MCF 10A (cell line): ENCODE measurements around the gene PDGFC. TPM values are rescaled to one million over a fixed set of nuclear protein-coding genes. Genes with fewer than 3 reads are reported as not detected.

Experiments
- BruUV-seq: library from RNA; stranded (reverse); fragments of 400-500 nt; replicated peaks from 2 replicates; lab custom pipeline; 2021; lab: Mats Ljungman, UMichigan
- CTCF ChIA-PET: fragments of 300-600 bp; sonication (Branson Sonifier 250); formaldehyde crosslinking; extraction: SDS; loops from one replicate; lab custom pipeline; 2021; ENCODE audit warnings: antibody characterized with exemption, inconsistent platforms; lab: Yijun Ruan, JAX
- POLR2A ChIA-PET: fragments of 300-600, 350-650 bp; sonication (Branson Sonifier 250); formaldehyde crosslinking; extraction: SDS; loops from one replicate; lab custom pipeline; 2020; ENCODE audit warnings: antibody characterized with exemption, inconsistent platforms; lab: Yijun Ruan, JAX
- DNase-seq: peaks from one replicate; pipeline ENCODE4 v3.0.0-alpha.2; 2018; ENCODE audit not compliant: unreplicated experiment
- H3K27ac Mint-ChIP-seq: one replicate; pipeline ENCODE4 v1.8.0; 2022; ENCODE audit warnings: mild to moderate bottlenecking, low read depth, mixed read lengths; ENCODE audit not compliant: unreplicated experiment
- H3K27me3 Mint-ChIP-seq: one replicate; pipeline ENCODE4 v1.8.0; 2022; ENCODE audit warnings: mixed read lengths; ENCODE audit not compliant: insufficient read depth, unreplicated experiment
- H3K36me3 Mint-ChIP-seq: one replicate; pipeline ENCODE4 v1.8.0; 2022; ENCODE audit warnings: mild to moderate bottlenecking, moderate library complexity, mixed read lengths; ENCODE audit not compliant: insufficient read depth, unreplicated experiment
- H3K4me1 Mint-ChIP-seq: one replicate; pipeline ENCODE4 v1.8.0; 2022; ENCODE audit warnings: mixed read lengths; ENCODE audit not compliant: insufficient read depth, unreplicated experiment
- H3K4me3 Mint-ChIP-seq: one replicate; pipeline ENCODE4 v1.8.0; 2022; ENCODE audit warnings: mild to moderate bottlenecking, moderate library complexity, mixed read lengths; ENCODE audit not compliant: unreplicated experiment
- H3K9me3 Mint-ChIP-seq: one replicate; pipeline ENCODE4 v1.8.0; 2022; ENCODE audit warnings: mixed read lengths; ENCODE audit not compliant: unreplicated experiment
- intact Hi-C: fragments of 100-400 bp; cut with micrococcal nuclease; formaldehyde crosslinking; loops from 2 replicates; pipeline ENCODE4 v1.14.1; 2022
- total RNA-seq: library from RNA; stranded (reverse); gene quantifications from 2 replicates; pipeline ENCODE4 v1.2.3, GENCODE V29; 2022
- TF ChIP-seq, protein P1 (sequence below): fragments of 200-600 bp; IDR thresholded peaks from one replicate; pipeline ENCODE4 v1.8.0; 2022; ENCODE audit warnings: antibody characterized with exemption, mild to moderate bottlenecking; ENCODE audit not compliant: unreplicated experiment

The PDGFC gene
- total RNA-seq, 1 experiment from 2014 or later, result 74.8 TPM

DNA sequence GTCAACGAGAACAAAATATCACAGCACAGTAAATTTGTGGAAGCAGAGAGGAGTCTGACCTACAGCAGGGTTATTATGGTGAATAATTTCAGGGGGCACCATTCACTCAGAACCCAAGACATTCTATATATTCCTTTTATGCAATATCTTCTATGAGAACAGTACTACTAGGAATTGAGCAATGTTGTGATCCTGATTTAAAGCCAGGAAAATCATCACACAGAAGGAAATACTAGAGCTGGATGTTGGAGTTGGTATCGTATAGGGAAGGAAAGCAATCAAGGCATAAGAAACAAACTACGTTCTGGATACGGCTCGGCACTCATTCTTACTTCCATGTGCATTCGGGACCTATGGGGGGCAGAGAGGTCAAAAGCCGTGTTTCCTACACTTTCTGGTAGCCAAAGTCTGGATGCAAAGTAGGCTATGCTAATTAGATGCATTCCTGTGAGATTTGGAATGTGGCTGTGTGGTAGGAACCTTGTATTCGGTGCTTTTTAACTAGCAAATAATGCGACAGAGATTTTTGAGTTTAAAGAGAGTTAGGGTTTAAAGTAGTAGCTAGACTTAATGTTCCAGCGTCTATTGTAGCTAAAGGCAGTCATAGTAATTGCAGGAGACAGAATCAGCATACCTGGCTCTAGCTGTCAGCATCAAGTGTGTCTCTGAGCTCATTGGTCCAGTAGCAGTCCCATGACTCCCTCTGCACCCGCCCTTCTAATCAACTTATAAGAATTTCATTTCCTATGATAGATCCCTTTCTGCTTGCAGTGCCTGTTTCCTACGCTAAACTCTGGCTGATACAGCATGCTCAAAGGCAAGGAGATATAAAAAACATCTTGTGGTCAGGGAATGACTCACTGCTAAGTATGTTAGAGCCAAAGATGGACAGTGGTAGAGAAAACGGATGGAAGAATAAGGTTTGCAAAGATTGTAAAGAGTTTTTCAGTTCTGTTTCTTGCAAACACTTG, 43.3 kb upstream of the PDGFC start:
- peaks cover 32% of the 10 kb centered on the region for H3K4me1 Mint-ChIP-seq
- no peaks in the 10 kb centered on the region for H3K36me3 Mint-ChIP-seq
- no peaks in the 10 kb centered on the region for H3K27me3 Mint-ChIP-seq
- DNase-seq, result peak; percentile 79
- intact Hi-C loops, result loop anchor here (2.0 kb wide), 1 partner anchor 32 kb away; no protein-coding TSS in a partner anchor
- H3K4me3 Mint-ChIP-seq, result peak overlapping the region; percentile 35
- H3K9me3 Mint-ChIP-seq, result no peaks in the 10 kb centered on the region
- BruUV-seq, result no TSS peak
- ChIA-PET POLR2A (interaction anchor here (0.6 to 1.9 kb wide), 5 partner anchors 10 to 332 kb away, joined by 3 to 7 read pairs (median 5); no protein-coding TSS in a partner anchor), CTCF (interaction anchor here (0.6 to 1.2 kb wide), 6 partner anchors 29 to 434 kb away, joined by 3 to 4 read pairs (median 3); no protein-coding TSS in a partner anchor)
- TF ChIP-seq, protein P1, sequence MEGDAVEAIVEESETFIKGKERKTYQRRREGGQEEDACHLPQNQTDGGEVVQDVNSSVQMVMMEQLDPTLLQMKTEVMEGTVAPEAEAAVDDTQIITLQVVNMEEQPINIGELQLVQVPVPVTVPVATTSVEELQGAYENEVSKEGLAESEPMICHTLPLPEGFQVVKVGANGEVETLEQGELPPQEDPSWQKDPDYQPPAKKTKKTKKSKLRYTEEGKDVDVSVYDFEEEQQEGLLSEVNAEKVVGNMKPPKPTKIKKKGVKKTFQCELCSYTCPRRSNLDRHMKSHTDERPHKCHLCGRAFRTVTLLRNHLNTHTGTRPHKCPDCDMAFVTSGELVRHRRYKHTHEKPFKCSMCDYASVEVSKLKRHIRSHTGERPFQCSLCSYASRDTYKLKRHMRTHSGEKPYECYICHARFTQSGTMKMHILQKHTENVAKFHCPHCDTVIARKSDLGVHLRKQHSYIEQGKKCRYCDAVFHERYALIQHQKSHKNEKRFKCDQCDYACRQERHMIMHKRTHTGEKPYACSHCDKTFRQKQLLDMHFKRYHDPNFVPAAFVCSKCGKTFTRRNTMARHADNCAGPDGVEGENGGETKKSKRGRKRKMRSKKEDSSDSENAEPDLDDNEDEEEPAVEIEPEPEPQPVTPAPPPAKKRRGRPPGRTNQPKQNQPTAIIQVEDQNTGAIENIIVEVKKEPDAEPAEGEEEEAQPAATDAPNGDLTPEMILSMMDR, result no peak
- H3K27ac Mint-ChIP-seq, result peak overlapping the region; percentile 20

DNA sequence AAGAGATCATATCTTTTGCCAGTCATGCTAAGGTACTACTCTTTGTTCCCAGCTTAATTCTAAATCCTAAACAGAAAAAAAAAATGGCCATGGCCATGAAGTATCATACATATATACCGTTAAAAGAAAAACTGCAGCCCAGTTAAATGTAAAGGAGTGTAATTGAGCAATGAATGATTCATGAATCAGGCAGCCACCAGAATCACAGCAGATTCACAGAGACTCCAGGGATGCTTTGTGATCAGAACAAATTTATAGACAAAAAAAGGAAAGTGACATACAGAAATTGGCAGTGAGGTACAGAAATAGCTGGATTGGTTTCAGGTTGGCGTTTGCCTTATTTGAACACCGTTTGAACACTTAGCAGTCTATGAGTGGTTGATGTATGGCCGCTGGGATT, 42.1 kb upstream of the PDGFC start:
- Mint-ChIP-seq H3K27me3 (no peaks in the 10 kb centered on the region), H3K9me3 (no peaks in the 10 kb centered on the region), H3K4me1 (peaks cover 32% of the 10 kb centered on the region), H3K27ac (peak overlapping the region; percentile 61), H3K36me3 (no peaks in the 10 kb centered on the region), H3K4me3 (no peak overlapping the region)
- no TSS peak for BruUV-seq
- POLR2A ChIA-PET, result interaction anchor here (0.7 to 1.8 kb wide), 6 partner anchors 8 to 62 kb away, joined by 3 to 8 read pairs (median 4); partner anchors contain the start of gene GLRB
- DNase-seq, result peak; percentile 72
- TF ChIP-seq, protein P1, result no peak
- intact Hi-C loops, result loop anchor here (2.0 kb wide), 1 partner anchor 31 kb away; no protein-coding TSS in a partner anchor
- CTCF ChIA-PET, result interaction anchor here (0.9 to 1.5 kb wide), 3 partner anchors 11 to 538 kb away, joined by 4 to 9 read pairs (median 8); no protein-coding TSS in a partner anchor

DNA sequence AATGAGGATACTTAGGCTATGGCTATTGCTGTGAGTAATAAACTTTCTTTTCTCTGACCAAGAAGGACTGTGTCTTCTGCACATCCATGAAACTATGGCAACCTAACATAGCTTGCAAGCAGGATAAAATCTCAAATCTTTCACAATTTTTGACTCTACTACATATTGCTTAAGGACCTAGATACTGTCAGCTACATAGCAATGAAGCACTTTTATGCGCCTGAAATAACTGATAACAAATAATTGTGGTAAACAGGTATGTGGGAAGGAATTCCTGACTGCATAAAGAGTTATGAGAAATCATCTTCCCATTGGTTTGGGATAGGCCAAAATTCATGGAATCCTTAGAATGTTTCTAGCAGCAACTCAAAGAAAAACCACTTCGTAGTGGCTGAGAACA, 41.2 kb upstream of the PDGFC start:
- Mint-ChIP-seq H3K27me3 (no peaks in the 10 kb centered on the region), H3K27ac (peak overlapping the region; percentile 61), H3K9me3 (no peaks in the 10 kb centered on the region), H3K4me3 (no peak overlapping the region), H3K36me3 (no peaks in the 10 kb centered on the region), H3K4me1 (peaks cover 32% of the 10 kb centered on the region)
- CTCF ChIA-PET, result interaction anchor here (1.3 to 1.5 kb wide), 2 partner anchors 12 to 537 kb away, joined by 4 to 9 read pairs; no protein-coding TSS in a partner anchor
- BruUV-seq, result no TSS peak
- intact Hi-C loops, result no loop called here
- POLR2A ChIA-PET, result interaction anchor here (0.5 to 1.5 kb wide), 9 partner anchors 7 to 1173 kb away, joined by 3 to 8 read pairs (median 3); no protein-coding TSS in a partner anchor
- TF ChIP-seq, protein P1, result no peak
- DNase-seq, result peak; percentile 5

DNA sequence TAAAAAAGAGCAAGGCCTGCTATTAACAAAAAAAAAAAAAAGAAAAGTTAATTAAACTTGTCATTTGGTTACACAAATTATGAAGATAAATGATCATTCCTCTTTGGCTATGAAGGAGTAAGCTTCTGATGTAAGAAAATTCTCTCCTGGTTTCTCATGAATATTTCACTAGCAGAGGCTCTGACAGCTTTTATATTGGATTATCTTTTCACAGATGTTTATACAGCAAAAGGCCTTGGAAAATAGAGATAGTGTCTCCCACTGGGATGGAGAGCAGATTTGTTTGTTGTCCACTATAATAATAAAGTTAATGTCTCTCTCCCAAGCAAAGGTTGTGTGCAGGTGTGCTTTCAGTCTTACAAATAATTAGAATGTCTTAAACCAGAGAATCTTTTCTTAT, 40.7 kb upstream of the PDGFC start:
- intact Hi-C loops, result no loop called here
- BruUV-seq, result no TSS peak
- no peak overlapping the region for H3K4me3 Mint-ChIP-seq
- ChIA-PET POLR2A (interaction anchor here (0.6 to 1.5 kb wide), 2 partner anchors 33 to 436 kb away, joined by 3 read pairs; no protein-coding TSS in a partner anchor), CTCF (no interaction called here)
- no peaks in the 10 kb centered on the region for H3K27me3 Mint-ChIP-seq
- no peak for DNase-seq
- peaks cover 32% of the 10 kb centered on the region for H3K4me1 Mint-ChIP-seq
- TF ChIP-seq, protein P1, result no peak
- H3K36me3 Mint-ChIP-seq, result no peaks in the 10 kb centered on the region
- no peaks in the 10 kb centered on the region for H3K9me3 Mint-ChIP-seq
- peak overlapping the region; percentile 61 for H3K27ac Mint-ChIP-seq
